Measurements from ENCODE around the gene GMPPA. TPM values are rescaled to one million over a fixed set of nuclear protein-coding genes. Genes with fewer than 3 reads are reported as not detected.

The GMPPA gene
- total and polyA plus RNA-seq, 4 donors = 18.8 to 48.9 (median 38.7) TPM

- 44 to 56% methylated on average over 12 of the region's 12 CpGs for WGBS, 2 donors
- Histone ChIP-seq H3K27me3 (ENCODE audit: control insufficient read depth in 3 of 3, insufficient read depth in 3 of 3, low read length in 2 of 3) (peaks cover 5 to 42% (median 17%) of the 10 kb centered on the region in 3 donors), H3K36me3 (ENCODE audit: control insufficient read depth in 4 of 4, insufficient read depth in 4 of 4, low read length in 4 of 4) (peaks cover 0 to 6% (median 0%) of the 10 kb centered on the region in 4 donors), H3K9me3 (ENCODE audit: control insufficient read depth in 4 of 4, insufficient read depth in 3 of 4, low read length in 3 of 4) (peaks cover 0 to 2% (median 0%) of the 10 kb centered on the region in 4 donors), H3K27ac (ENCODE audit: low read depth in 1 of 2, low read length in 1 of 2) (no peak overlapping the region), H3K9ac (ENCODE audit: insufficient read depth in 1 of 2, low read length in 2 of 2) (no peak overlapping the region), H3K4me1 (ENCODE audit: control insufficient read depth in 5 of 5, insufficient read depth in 5 of 5, low read length in 5 of 5) (peaks cover 0 to 10% (median 3%) of the 10 kb centered on the region in 5 donors), H3K4me3 (no peak overlapping the region)
- ATAC-seq (ENCODE audit: insufficient read depth, low FRiP score) (no peak), DNase-seq (no peak)
- TF ChIP-seq CTCF (IDR thresholded peaks at IDR 0.05; ENCODE audit: control extremely low read depth, extremely low read depth) = no peak
These were observed 13.5 kb upstream of the GMPPA start for GRCh38 chr2:219485201-219485580.

- no peak overlapping the region for H3K9ac ChIP-seq (ENCODE audit: insufficient read depth in 1 of 2, low read length in 2 of 2)
- no peak overlapping the region for H3K4me3 ChIP-seq
- peaks cover 0 to 2% (median 0%) of the 10 kb centered on the region in 4 donors for H3K9me3 ChIP-seq (ENCODE audit: control insufficient read depth in 4 of 4, insufficient read depth in 3 of 4, low read length in 3 of 4)
- TF ChIP-seq CTCF (IDR thresholded peaks at IDR 0.05; ENCODE audit: control extremely low read depth, extremely low read depth) = no peak
- DNase-seq = no peak
- H3K4me1 ChIP-seq (ENCODE audit: control insufficient read depth in 5 of 5, insufficient read depth in 5 of 5, low read length in 5 of 5) = peaks cover 0 to 10% (median 3%) of the 10 kb centered on the region in 5 donors
- 43 to 56% methylated on average over 8 of the region's 8 CpGs for WGBS, 2 donors
- peaks cover 5 to 39% (median 17%) of the 10 kb centered on the region in 3 donors for H3K27me3 ChIP-seq (ENCODE audit: control insufficient read depth in 3 of 3, insufficient read depth in 3 of 3, low read length in 2 of 3)
- H3K36me3 ChIP-seq (ENCODE audit: control insufficient read depth in 4 of 4, insufficient read depth in 4 of 4, low read length in 4 of 4) = peaks cover 0 to 6% (median 0%) of the 10 kb centered on the region in 4 donors
- no peak overlapping the region for H3K27ac ChIP-seq (ENCODE audit: low read depth in 1 of 2, low read length in 1 of 2)
- ATAC-seq (ENCODE audit: insufficient read depth, low FRiP score) = no peak
These were observed 12.2 kb upstream of the GMPPA start for GRCh38 chr2:219486380-219486959.

GRCh38 chr2:219488149-219488843, 10.4 kb upstream of the GMPPA start:
- no peak for TF ChIP-seq CTCF (IDR thresholded peaks at IDR 0.05; ENCODE audit: control extremely low read depth, extremely low read depth)
- H3K9ac ChIP-seq (ENCODE audit: insufficient read depth in 1 of 2, low read length in 2 of 2) = no peak overlapping the region
- no peak for ATAC-seq (ENCODE audit: insufficient read depth, low FRiP score)
- H3K9me3 ChIP-seq (ENCODE audit: control insufficient read depth in 4 of 4, insufficient read depth in 3 of 4, low read length in 3 of 4) = no peaks in the 10 kb centered on the region
- no peaks in the 10 kb centered on the region for H3K36me3 ChIP-seq (ENCODE audit: control insufficient read depth in 4 of 4, insufficient read depth in 4 of 4, low read length in 4 of 4)
- H3K27ac ChIP-seq (ENCODE audit: low read depth in 1 of 2, low read length in 1 of 2) = no peak overlapping the region
- H3K4me3 ChIP-seq = no peak overlapping the region
- no peak for DNase-seq
- 90% methylated on average over 17 of the region's 17 CpGs for WGBS, 2 donors
- peaks cover 0 to 10% (median 0%) of the 10 kb centered on the region in 5 donors for H3K4me1 ChIP-seq (ENCODE audit: control insufficient read depth in 5 of 5, insufficient read depth in 5 of 5, low read length in 5 of 5)
- peaks cover 6 to 31% (median 14%) of the 10 kb centered on the region in 3 donors for H3K27me3 ChIP-seq (ENCODE audit: control insufficient read depth in 3 of 3, insufficient read depth in 3 of 3, low read length in 2 of 3)

Measured in lung (tissue), 12 donors.